ENCODE results near the gene RACGAP1. TPM values are rescaled to one million over a fixed set of nuclear protein-coding genes. Genes with fewer than 3 reads are reported as not detected.

RACGAP1 gene, protein sequence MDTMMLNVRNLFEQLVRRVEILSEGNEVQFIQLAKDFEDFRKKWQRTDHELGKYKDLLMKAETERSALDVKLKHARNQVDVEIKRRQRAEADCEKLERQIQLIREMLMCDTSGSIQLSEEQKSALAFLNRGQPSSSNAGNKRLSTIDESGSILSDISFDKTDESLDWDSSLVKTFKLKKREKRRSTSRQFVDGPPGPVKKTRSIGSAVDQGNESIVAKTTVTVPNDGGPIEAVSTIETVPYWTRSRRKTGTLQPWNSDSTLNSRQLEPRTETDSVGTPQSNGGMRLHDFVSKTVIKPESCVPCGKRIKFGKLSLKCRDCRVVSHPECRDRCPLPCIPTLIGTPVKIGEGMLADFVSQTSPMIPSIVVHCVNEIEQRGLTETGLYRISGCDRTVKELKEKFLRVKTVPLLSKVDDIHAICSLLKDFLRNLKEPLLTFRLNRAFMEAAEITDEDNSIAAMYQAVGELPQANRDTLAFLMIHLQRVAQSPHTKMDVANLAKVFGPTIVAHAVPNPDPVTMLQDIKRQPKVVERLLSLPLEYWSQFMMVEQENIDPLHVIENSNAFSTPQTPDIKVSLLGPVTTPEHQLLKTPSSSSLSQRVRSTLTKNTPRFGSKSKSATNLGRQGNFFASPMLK
- 10 to 100 TPM in 1 of 10 donors, 1 to 10 TPM in 9; 1.8 to 17.8 (median 4.0) TPM for total RNA-seq
- 1 to 10 TPM; 1.0 to 2.6 TPM for polyA plus RNA-seq
- long read RNA-seq, donor 1, partial matches to known transcripts, result 0 of 1 reads
- long read RNA-seq, donor 1, other reads (novel, unspliced or antisense), result 1 of 1 reads
- long read RNA-seq, donor 2, result 0 reads
- long read RNA-seq, donor 3, partial matches to known transcripts, result 0 of 6 reads
- long read RNA-seq, donor 3, other reads (novel, unspliced or antisense), result 2 of 6 reads

DNA sequence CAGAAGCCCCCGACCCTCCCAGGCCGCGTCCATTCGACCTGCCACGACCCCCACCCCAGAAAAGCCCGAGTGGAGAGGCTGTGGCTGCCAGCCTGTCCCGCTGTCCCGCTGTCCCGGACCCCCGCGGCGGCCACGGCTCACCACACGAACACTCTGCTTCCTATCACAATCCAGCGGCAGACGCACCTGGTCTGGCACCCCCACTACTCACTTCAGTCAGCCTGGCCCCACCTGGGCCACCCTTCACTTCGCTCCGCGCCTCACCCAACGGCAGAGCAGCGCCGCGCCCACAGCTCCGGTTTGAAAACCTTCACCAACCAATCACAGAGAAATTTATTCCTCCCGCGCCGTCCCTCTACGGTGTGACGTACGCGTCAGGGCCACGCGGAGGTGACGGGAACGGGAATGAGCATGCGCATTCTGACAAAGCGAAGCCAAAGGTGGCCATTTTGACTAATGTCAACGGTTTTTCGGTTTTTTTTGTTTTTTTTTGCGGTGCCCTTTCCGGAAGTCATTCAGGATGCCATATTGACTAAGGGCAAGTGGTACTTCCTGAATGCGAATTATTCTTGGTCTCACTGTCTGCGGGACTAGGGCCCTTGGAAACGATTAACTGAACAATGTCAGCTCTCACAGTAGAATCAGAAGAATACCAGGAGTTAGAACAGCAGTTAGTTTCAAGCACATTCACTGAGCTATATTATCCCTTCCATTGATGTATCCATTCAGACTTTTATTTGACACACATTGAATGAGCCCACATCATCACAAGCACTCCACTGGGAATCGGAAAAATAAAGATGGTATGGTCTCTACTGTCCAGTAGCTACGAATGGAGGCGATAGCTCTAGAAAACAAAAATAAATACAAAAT, at the start of gene RACGAP1:
Gene RACGAP1, minus strand, starts transcription at position 308 of the 873 bp plus-strand sequence. CDS start 8,779 bp downstream, outside the sequence.
- WGBS, 2 donors, result 5% methylated on average over 47 of the region's 47 CpGs
- Histone ChIP-seq H3K27me3 (peaks cover 0 to 4% (median 0%) of the 10 kb centered on the region in 7 donors), H3K36me3 (peaks cover 0 to 3% (median 0%) of the 10 kb centered on the region in 9 donors), H3K4me3 (peak within 1 kb of the TSS; percentile 51 to 90 (median 72)), H3K4me1 (peaks cover 2 to 23% (median 9%) of the 10 kb centered on the region in 9 donors), H3K27ac (peak within 1 kb of the TSS in 8 of 10 donors; percentile 13 to 82 (median 48)), H3K9me3 (no peaks in the 10 kb centered on the region)
- DNase-seq (peak; percentile 90 to 97), ATAC-seq (peak; percentile 98 to 100 (median 99))
- intact Hi-C loops (cut with DNase I), result loop anchor here in 1 of 10 donors (5.0 kb wide), 1 partner anchor 53 kb away; the partner anchor contains the start of gene AQP6
- TF ChIP-seq CTCF (IDR thresholded peaks at IDR 0.05), result no peak

GRCh38 chr12:50073712-50074111, 48.4 kb upstream of the RACGAP1 start:
- Histone ChIP-seq H3K27ac (no peak overlapping the region), H3K27me3 (no peaks in the 10 kb centered on the region), H3K4me1 (peaks cover 3 to 15% (median 6%) of the 10 kb centered on the region in 9 donors), H3K4me3 (no peak overlapping the region), H3K36me3 (no peaks in the 10 kb centered on the region), H3K9me3 (no peaks in the 10 kb centered on the region)
- ATAC-seq, result no peak
- intact Hi-C loops (cut with DNase I), result loop anchor here in 7 of 10 donors (1.0 to 10.0 kb wide), 6 partner anchors 36 to 296 kb away; no protein-coding TSS in a partner anchor
- 83 to 86% methylated on average over 10 of the region's 10 CpGs for WGBS, 2 donors
- DNase-seq, result no peak
- no peak for TF ChIP-seq CTCF (IDR thresholded peaks at IDR 0.05)

- peaks cover 3 to 15% (median 6%) of the 10 kb centered on the region in 9 donors for H3K4me1 ChIP-seq
- no peak for DNase-seq
- TF ChIP-seq CTCF (IDR thresholded peaks at IDR 0.05), result no peak
- H3K4me3 ChIP-seq, result no peak overlapping the region
- no peak for ATAC-seq
- intact Hi-C loops (cut with DNase I), result loop anchor here in 7 of 10 donors (5.0 to 10.0 kb wide), 5 partner anchors 36 to 296 kb away; no protein-coding TSS in a partner anchor
- WGBS, 2 donors, result 91 to 93% methylated on average over 7 of the region's 7 CpGs
- no peaks in the 10 kb centered on the region for H3K9me3 ChIP-seq
- H3K36me3 ChIP-seq, result no peaks in the 10 kb centered on the region
- no peaks in the 10 kb centered on the region for H3K27me3 ChIP-seq
- H3K27ac ChIP-seq, result no peak overlapping the region
These were observed 47.9 kb upstream of the RACGAP1 start for GRCh38 chr12:50073206-50073605.
